Esophagus squamous epithelium (tissue), 5 donors: ENCODE measurements around the gene CRACDL. TPM values are rescaled to one million over a fixed set of nuclear protein-coding genes. Genes with fewer than 3 reads are reported as not detected.

Source experiments
- DNase-seq: peaks from one replicate; lab custom pipeline; 2025; lab: John Stamatoyannopoulos, UW
- H3K27ac ChIP-seq, 4 donors: fragments of 200-600 bp; sonication (generic); one replicate each; pipeline ENCODE4 v1.5.1; 2016 to 2019; ENCODE audit warnings: mild to moderate bottlenecking in 1 of 4
- H3K27me3 ChIP-seq, 4 donors: fragments of 200-600 bp; sonication (generic); 1 replicate in 3 of 4; 2 replicates in 1 of 4; pipeline versions ENCODE4 v1.5.1 to v1.6.0; 2017 to 2021; ENCODE audit warnings: antibody characterized with exemption in 1 of 4
- H3K36me3 ChIP-seq, 3 donors: fragments of 200-600 bp; sonication (generic); one replicate each; pipeline ENCODE4 v1.5.1; 2016 to 2019
- H3K4me1 ChIP-seq, 3 donors: fragments of 200-600 bp; sonication (generic); one replicate each; pipeline ENCODE4 v1.5.1; 2017 to 2019
- H3K4me3 ChIP-seq, 4 donors: fragments of 200-600 bp; sonication (generic); 1 replicate in 3 of 4; 2 replicates in 1 of 4; pipeline ENCODE4 v1.5.1; 2016 to 2019; ENCODE audit warnings: mild to moderate bottlenecking in 2 of 4, moderate library complexity in 1 of 4
- H3K9me3 ChIP-seq, 3 donors: fragments of 200-600 bp; sonication (generic); one replicate each; pipeline ENCODE4 v1.5.1; 2016 to 2019
- CTCF ChIP-seq, 6 experiments: fragments of 450-650 bp in 4 of 6; fragments of 200-600 bp in 2 of 6; sonication (generic) in 2 of 6; IDR thresholded peaks; one replicate each; pipeline ENCODE4 v1.5.1; 2016 to 2019; ENCODE audit warnings: antibody characterized with exemption in 6 of 6, mild to moderate bottlenecking in 4 of 6, moderate library complexity in 4 of 6
- POLR2A ChIP-seq, 4 donors: fragments of 450-650 bp; IDR thresholded peaks; one replicate each; pipeline ENCODE4 v1.6.1; 2017; ENCODE audit warnings: antibody characterized with exemption in 4 of 4, mild to moderate bottlenecking in 4 of 4, moderate library complexity in 3 of 4
- WGBS, 2 donors: methylation state at CpG; one replicate each; pipeline ENCODE4 v1.1.5; 2018; 5-methylcytosine and 5-hydroxymethylcytosine counted together
- intact Hi-C: fragments of 100-400 bp; cut with DNase I; formaldehyde crosslinking; loops from one replicate; pipeline ENCODE4 v1.15.0; 2022
- total RNA-seq, 4 donors: library from RNA; depleted of rRNA; stranded (reverse); fragments of >200 nt; gene quantifications; one replicate each; pipeline ENCODE4 v1.1.0, GENCODE V29; 2016
- donor health status: DM: yes; HTN: yes; CAD: no.

The CRACDL gene
- total RNA-seq, 4 donors from 2014 or later, result 6.5 to 33.6 (median 9.7) TPM

GRCh38 chr2:98899041-98899702, 36.9 kb downstream of the CRACDL start:
- Histone ChIP-seq H3K27me3 (no peaks in the 10 kb centered on the region), H3K4me3 (no peak overlapping the region), H3K36me3 (no peaks in the 10 kb centered on the region), H3K27ac (no peak overlapping the region), H3K4me1 (peaks cover 0 to 8% (median 0%) of the 10 kb centered on the region in 3 donors), H3K9me3 (no peaks in the 10 kb centered on the region)
- no peak for DNase-seq
- intact Hi-C loops, result no loop called here
- TF ChIP-seq CTCF (IDR thresholded peaks at IDR 0.05), result no peak
- no peak for TF ChIP-seq POLR2A (IDR thresholded peaks at IDR 0.05)
- 87 to 89% methylated on average over 2 to 3 of the region's 5 CpGs for WGBS, 2 donors

GRCh38 chr2:98898423-98898841, 37.6 kb downstream of the CRACDL start:
- H3K4me3 ChIP-seq, result no peak overlapping the region
- TF ChIP-seq CTCF (IDR thresholded peaks at IDR 0.05) (no peak), POLR2A (IDR thresholded peaks at IDR 0.05) (no peak)
- 89 to 93% methylated on average over 10 to 11 of the region's 13 CpGs for WGBS, 2 donors

GRCh38 chr2:98897746-98898145, 38.3 kb downstream of the CRACDL start:
- DNase-seq, result no peak
- intact Hi-C loops, result no loop called here
- TF ChIP-seq POLR2A (IDR thresholded peaks at IDR 0.05), result no peak

More at GRCh38 chr2:98898423-98898841, 37.6 kb downstream of the CRACDL start:
- H3K36me3 ChIP-seq, result no peaks in the 10 kb centered on the region
- H3K27me3 ChIP-seq, result no peaks in the 10 kb centered on the region
- peaks cover 0 to 8% (median 0%) of the 10 kb centered on the region in 3 donors for H3K4me1 ChIP-seq
- intact Hi-C loops, result no loop called here
- no peak for DNase-seq
- no peak overlapping the region for H3K27ac ChIP-seq
- H3K9me3 ChIP-seq, result no peaks in the 10 kb centered on the region

GRCh38 chr2:98896944-98897343, 39.1 kb downstream of the CRACDL start:
- Histone ChIP-seq H3K27me3 (no peaks in the 10 kb centered on the region), H3K36me3 (no peaks in the 10 kb centered on the region), H3K4me3 (no peak overlapping the region), H3K9me3 (no peaks in the 10 kb centered on the region), H3K4me1 (peaks cover 0 to 8% (median 0%) of the 10 kb centered on the region in 3 donors), H3K27ac (no peak overlapping the region)
- no peak for DNase-seq
- 88 to 90% methylated on average over 8 to 9 of the region's 9 CpGs for WGBS, 2 donors
- TF ChIP-seq POLR2A (IDR thresholded peaks at IDR 0.05) (no peak), CTCF (IDR thresholded peaks at IDR 0.05) (no peak)
- intact Hi-C loops, result no loop called here

More at GRCh38 chr2:98897746-98898145, 38.3 kb downstream of the CRACDL start:
- 93 to 100% methylated on average over 2 to 4 of the region's 4 CpGs for WGBS, 2 donors
- Histone ChIP-seq H3K27ac (no peak overlapping the region), H3K9me3 (no peaks in the 10 kb centered on the region), H3K27me3 (no peaks in the 10 kb centered on the region), H3K4me3 (no peak overlapping the region), H3K4me1 (peaks cover 0 to 8% (median 0%) of the 10 kb centered on the region in 3 donors), H3K36me3 (no peaks in the 10 kb centered on the region)

- no peaks in the 10 kb centered on the region for H3K9me3 ChIP-seq
- H3K27ac ChIP-seq, result no peak overlapping the region
- TF ChIP-seq POLR2A (IDR thresholded peaks at IDR 0.05), result no peak
- H3K27me3 ChIP-seq, result no peaks in the 10 kb centered on the region
- no peaks in the 10 kb centered on the region for H3K36me3 ChIP-seq
- DNase-seq, result no peak
- no peak overlapping the region for H3K4me3 ChIP-seq
- 30 to 37% methylated on average over 2 of the region's 2 CpGs for WGBS, 2 donors
- intact Hi-C loops, result no loop called here
- H3K4me1 ChIP-seq, result peaks cover 0 to 8% (median 0%) of the 10 kb centered on the region in 3 donors
Observed at GRCh38 chr2:98896416-98896815, 39.6 kb downstream of the CRACDL start.

- Histone ChIP-seq H3K4me1 (peaks cover 0 to 8% (median 0%) of the 10 kb centered on the region in 3 donors), H3K36me3 (no peaks in the 10 kb centered on the region), H3K9me3 (no peaks in the 10 kb centered on the region), H3K27me3 (no peaks in the 10 kb centered on the region), H3K27ac (no peak overlapping the region), H3K4me3 (no peak overlapping the region)
- TF ChIP-seq POLR2A (IDR thresholded peaks at IDR 0.05), result no peak
- TF ChIP-seq CTCF (IDR thresholded peaks at IDR 0.05), result no peak
- intact Hi-C loops, result no loop called here
- DNase-seq, result no peak
- 66 to 70% methylated on average over 6 to 7 of the region's 9 CpGs for WGBS, 2 donors
Observed at GRCh38 chr2:98895901-98896300, 40.1 kb downstream of the CRACDL start.
